GM23338 (cell line): Measurements from ENCODE around the gene PTGS1. TPM values are rescaled to one million over a fixed set of nuclear protein-coding genes. Genes with fewer than 3 reads are reported as not detected.

Source experiments
- ATAC-seq: fragments of 200-7000 bp; cut with Tn5 transposase; 3 replicates; pipeline ENCODE4 v1.9.1; 2020
- DNase-seq: peaks from one replicate; pipeline ENCODE4 v3.0.0-alpha.2; 2015; ENCODE audit warnings: low spot score
- H2AFZ ChIP-seq: fragments of 200-600 bp; sonication (generic); 2 replicates; pipeline ENCODE4 v1.8.0; 2016; ENCODE audit warnings: antibody characterized with exemption, mild to moderate bottlenecking, moderate library complexity
- H3F3A ChIP-seq: fragments of 200-600 bp; sonication (generic); replicated peaks from 2 replicates; pipeline ENCODE4 v1.8.0; 2017; ENCODE audit warnings: antibody characterized with exemption, mixed run types, low read depth
- H3K27ac ChIP-seq: fragments of 200-600 bp; sonication (generic); 2 replicates; pipeline ENCODE4 v1.6.1; 2016; ENCODE audit warnings: low read depth
- H3K27me3 ChIP-seq: fragments of 200-600 bp; sonication (generic); 2 replicates; pipeline ENCODE4 v1.8.0; 2016; ENCODE audit warnings: mild to moderate bottlenecking, mixed run types, moderate library complexity; ENCODE audit not compliant: insufficient read depth
- H3K36me3 ChIP-seq: fragments of 200-600 bp; sonication (generic); 2 replicates; pipeline ENCODE4 v1.8.0; 2016; ENCODE audit warnings: mild to moderate bottlenecking; ENCODE audit not compliant: insufficient read depth
- H3K4me1 ChIP-seq: fragments of 200-600 bp; sonication (generic); 2 replicates; pipeline ENCODE4 v1.8.0; 2016; ENCODE audit warnings: mild to moderate bottlenecking, moderate library complexity; ENCODE audit not compliant: insufficient read depth
- H3K4me2 ChIP-seq: fragments of 200-600 bp; sonication (generic); 2 replicates; pipeline ENCODE4 v1.7.1; 2017; ENCODE audit warnings: mixed run types
- H3K4me3 ChIP-seq: fragments of 200-600 bp; sonication (generic); 2 replicates; pipeline ENCODE4 v1.6.1; 2016; ENCODE audit warnings: mixed run types
- H3K79me2 ChIP-seq: fragments of 200-600 bp; sonication (generic); replicated peaks from 2 replicates; pipeline ENCODE4 v1.8.0; 2017; ENCODE audit warnings: mild to moderate bottlenecking; ENCODE audit not compliant: insufficient read depth
- H3K9me2 ChIP-seq: fragments of 200-600 bp; sonication (generic); 2 replicates; pipeline ENCODE4 v1.8.0; 2017; ENCODE audit not compliant: insufficient read depth
- H4K20me1 ChIP-seq: fragments of 200-600 bp; sonication (generic); replicated peaks from 2 replicates; pipeline ENCODE4 v1.8.0; 2017; ENCODE audit warnings: mild to moderate bottlenecking; ENCODE audit not compliant: insufficient read depth
- H3K27ac Mint-ChIP-seq: 2 replicates; pipeline ENCODE4 v1.8.0; 2020; ENCODE audit warnings: inconsistent platforms, mild to moderate bottlenecking, moderate library complexity, mixed read lengths
- H3K27me3 Mint-ChIP-seq: 3 replicates; pipeline ENCODE4 v1.8.0; 2022; ENCODE audit warnings: low read depth, mild to moderate bottlenecking, moderate library complexity, mixed read lengths, inconsistent platforms; ENCODE audit not compliant: insufficient read depth, poor library complexity
- H3K36me3 Mint-ChIP-seq: 3 replicates; pipeline ENCODE4 v1.8.0; 2021; ENCODE audit warnings: low read depth, mild to moderate bottlenecking, inconsistent platforms, moderate library complexity, mixed read lengths
- H3K4me1 Mint-ChIP-seq: 3 replicates; pipeline ENCODE4 v1.8.0; 2020; ENCODE audit warnings: mild to moderate bottlenecking, inconsistent platforms, mixed read lengths
- H3K4me3 Mint-ChIP-seq: 3 replicates; pipeline ENCODE4 v1.8.0; 2021; ENCODE audit warnings: moderate library complexity, mild to moderate bottlenecking, inconsistent platforms, mixed read lengths
- H3K9me3 Mint-ChIP-seq: 3 replicates; pipeline ENCODE4 v1.8.0; 2020; ENCODE audit warnings: moderate library complexity, mild to moderate bottlenecking, inconsistent platforms, mixed read lengths
- CREB1 ChIP-seq: fragments of 250-450 bp; sonication (Bioruptor Pico); IDR thresholded peaks from 2 replicates; pipeline ENCODE4 v1.5.0; 2020; ENCODE audit warnings: low read depth, mild to moderate bottlenecking, moderate library complexity
- CTCF ChIP-seq, 2 experiments: fragments of 200-600 bp in 1 of 2; sonication (generic) in 1 of 2; conservative IDR thresholded peaks; 2 replicates each; pipeline versions ENCODE4 v1.5.1 to v1.6.1; 2016 to 2017; ENCODE audit warnings: antibody characterized with exemption in 2 of 2, low read depth in 2 of 2, mild to moderate bottlenecking in 2 of 2, moderate library complexity in 1 of 2
- ETS1 ChIP-seq: IDR thresholded peaks from 2 replicates; pipeline ENCODE4 v1.6.1; 2016; ENCODE audit warnings: antibody characterized with exemption
- EZH2 ChIP-seq: fragments of 200-600 bp; sonication (generic); IDR thresholded peaks from one replicate; pipeline ENCODE4 v1.8.0; 2017; ENCODE audit warnings: antibody characterized with exemption, mild to moderate bottlenecking, low read depth; ENCODE audit not compliant: unreplicated experiment
- JUNB ChIP-seq: IDR thresholded peaks from one replicate; pipeline ENCODE4 v1.6.1; 2016; ENCODE audit warnings: antibody characterized with exemption; ENCODE audit not compliant: unreplicated experiment
- NANOG ChIP-seq: IDR thresholded peaks from 2 replicates; pipeline ENCODE4 v1.6.1; 2016; ENCODE audit warnings: antibody characterized with exemption, borderline replicate concordance
- POLR2AphosphoS5 ChIP-seq: IDR thresholded peaks from 2 replicates; pipeline ENCODE4 v1.6.1; 2016; ENCODE audit warnings: antibody characterized with exemption, low read depth
- REST ChIP-seq: IDR thresholded peaks from one replicate; pipeline ENCODE4 v1.6.1; 2018; ENCODE audit warnings: antibody characterized with exemption; ENCODE audit not compliant: unreplicated experiment
- STAT1 ChIP-seq: IDR thresholded peaks from one replicate; pipeline ENCODE4 v1.6.1; 2016; ENCODE audit warnings: antibody characterized with exemption; ENCODE audit not compliant: unreplicated experiment
- ZNF114 ChIP-seq: fragments of 250-450 bp; sonication (Bioruptor Pico); IDR thresholded peaks from 2 replicates; pipeline ENCODE4 v1.5.0; 2020; ENCODE audit warnings: mild to moderate bottlenecking, moderate library complexity
- ZNF331 ChIP-seq: fragments of 250-450 bp; sonication (Bioruptor Pico); IDR thresholded peaks from 2 replicates; pipeline ENCODE4 v1.5.0; 2020; ENCODE audit warnings: low read depth, mild to moderate bottlenecking, moderate library complexity
- polyA plus RNA-seq: library from polyadenylated mRNA; unstranded; fragments of >200 nt; fragmentation: Nextera tagmentation; extraction: Ambion mirVana; gene quantifications from 2 replicates; pipeline ENCODE4 v1.2.1, GENCODE V29; 2016
- total RNA-seq: library from RNA; depleted of rRNA; stranded (reverse); fragments of >200 nt; shearing (Covaris generic); gene quantifications from 2 replicates; pipeline ENCODE4 v1.2.3, GENCODE V29; 2014

PTGS1 gene
- total and polyA plus RNA-seq, 2 experiments from 2014 or later, result 0.48 to 1.3 TPM

- TF ChIP-seq POLR2AphosphoS5 (no peak), EZH2 (no peak), CTCF (conservative IDR thresholded peaks at IDR 0.05; ENCODE audit: low read depth in 2 of 2) (no peak), ZNF331 (no peak), REST (no peak), STAT1 (no peak)
These were observed 16.7 kb downstream of the PTGS1 start (continued) for GRCh38 chr9:122387536-122387935.

- Histone ChIP-seq H3K4me2 (no peak overlapping the region), H3K27me3 (no peaks in the 10 kb centered on the region), H3K4me3 (no peak overlapping the region), H3K4me1 (peaks cover 4% of the 10 kb centered on the region; the same call in 1 of the 2 replicates), H3K9me2 (no peaks in the 10 kb centered on the region), H3F3A (no peaks in the 10 kb centered on the region), H4K20me1 (no peaks in the 10 kb centered on the region), H3K36me3 (no peaks in the 10 kb centered on the region), H3K79me2 (no peaks in the 10 kb centered on the region), H2AFZ (no peak overlapping the region), H3K27ac (no peak overlapping the region)
- no peak overlapping the region for H3K27ac Mint-ChIP-seq
- H3K4me3 Mint-ChIP-seq, result no peak overlapping the region
- ATAC-seq, result no peak
- peaks cover 3% of the 10 kb centered on the region for H3K27me3 Mint-ChIP-seq
- peaks cover 5% of the 10 kb centered on the region; the same call in 2 of the 3 replicates for H3K4me1 Mint-ChIP-seq
- no peak for DNase-seq
- no peaks in the 10 kb centered on the region for H3K36me3 Mint-ChIP-seq
- H3K9me3 Mint-ChIP-seq, result no peaks in the 10 kb centered on the region; the same call in 2 of the 3 replicates
- no peak for TF ChIP-seq CREB1 (CRISPR knock-in tag)
- TF ChIP-seq ZNF114 (CRISPR knock-in tag), result no peak
- no peak for TF ChIP-seq ETS1
- TF ChIP-seq CTCF (conservative IDR thresholded peaks at IDR 0.05; ENCODE audit: low read depth in 2 of 2), result no peak
- TF ChIP-seq NANOG, result no peak
- TF ChIP-seq EZH2, result no peak
- no peak for TF ChIP-seq STAT1
- TF ChIP-seq JUNB, result no peak
These were observed 18.4 kb downstream of the PTGS1 start for GRCh38 chr9:122389195-122389594.
